Heart right ventricle (tissue), 16 donors: Measurements from ENCODE around the gene MAML2. TPM values are rescaled to one million over a fixed set of nuclear protein-coding genes. Genes with fewer than 3 reads are reported as not detected.

ENCODE experiments used
- ATAC-seq, 8 donors: fragments of 200-7000 bp; cut with Tn5 transposase; one replicate each; pipeline ENCODE4 v1.9.1; 2020; ENCODE audit warnings: mild to moderate bottlenecking in 8 of 8, moderate library complexity in 8 of 8, moderate number of reproducible peaks in 1 of 8
- DNase-seq, 2 donors: peaks; one replicate each; pipeline ENCODE4 v3.0.0-alpha.2; 2020
- H3K27ac ChIP-seq, 10 donors: fragments of 200-600 bp; sonication (generic) in 2 of 10; one replicate each; pipeline versions ENCODE4 v1.5.0 to v1.8.0; 2020 to 2022; ENCODE audit warnings: mild to moderate bottlenecking in 3 of 10
- H3K27me3 ChIP-seq, 7 donors: fragments of 200-600 bp; one replicate each; pipeline ENCODE4 v1.8.0; 2021 to 2022; ENCODE audit warnings: mild to moderate bottlenecking in 2 of 7
- H3K36me3 ChIP-seq, 9 donors: fragments of 200-600 bp; sonication (generic) in 1 of 9; one replicate each; pipeline versions ENCODE4 v1.5.0 to v1.8.0; 2020 to 2022; ENCODE audit warnings: mild to moderate bottlenecking in 2 of 9
- H3K4me1 ChIP-seq, 9 donors: fragments of 200-600 bp; sonication (generic) in 1 of 9; one replicate each; pipeline versions ENCODE4 v1.5.0 to v1.8.0; 2020 to 2022; ENCODE audit warnings: mild to moderate bottlenecking in 4 of 9
- H3K4me3 ChIP-seq, 10 donors: fragments of 200-600 bp; sonication (generic) in 2 of 10; one replicate each; pipeline versions ENCODE4 v1.5.0 to v1.8.0; 2020 to 2022; ENCODE audit warnings: mild to moderate bottlenecking in 7 of 10, moderate library complexity in 2 of 10
- H3K9me3 ChIP-seq, 11 donors: fragments of 200-600 bp in 10 of 11; sonication (generic) in 2 of 11; one replicate each; pipeline versions ENCODE4 v1.5.0 to v1.8.0; 2013 to 2022; ENCODE audit warnings: mild to moderate bottlenecking in 2 of 11, control low read depth in 1 of 11, moderate library complexity in 1 of 11
- WGBS, 2 donors: extraction: QIAGEN DNeasy Blood & Tissue Kit; methylation state at CpG; one replicate each; pipeline ENCODE4 v1.1.7; 2013; ENCODE audit warnings: inconsistent platforms in 1 of 2; 5-methylcytosine and 5-hydroxymethylcytosine counted together
- intact Hi-C, 10 donors: fragments of 100-400 bp; cut with DNase I; formaldehyde crosslinking; loops; one replicate each; pipeline versions ENCODE4 v1.11.1 to v1.14.2; 2022
- polyA plus RNA-seq, 2 donors: library from polyadenylated mRNA; stranded (reverse); fragments of 200-250 nt; gene quantifications; one replicate each; pipeline ENCODE4 v1.2.3, GENCODE V29; 2013
- total RNA-seq, 10 donors: library from RNA; stranded (reverse); fragmentation: NEBNext Ultra II Directional in 3 of 10; extraction: Animal tissue kit (Norgen Biotek cat#: 25700) in 3 of 10; gene quantifications; one replicate each; pipeline versions ENCODE4 v1.2.1 to v1.2.4, GENCODE V29; 2021 to 2023
- TF ChIP-seq, protein P1 (sequence below), 9 donors: fragments of 200-600 bp; sonication (generic) in 2 of 9; IDR thresholded peaks; one replicate each; pipeline versions ENCODE4 v1.5.0 to v1.8.0; 2021 to 2022; ENCODE audit warnings: antibody characterized with exemption in 9 of 9, mild to moderate bottlenecking in 5 of 9, moderate library complexity in 1 of 9
- donor health status: Arrhythmogenic right ventricular cardiomyopathy.
- donor health status: ischemic (EF 13 %, LVEDD 7.1; RV severe dilation, severe dysfunction).
- donor health status: healthy with polysubstance abuse.
- donor health status: DM: no; HTN: yes; CAD: no.
- donor health status: DM: no; HTN: no; CAD: no.
- donor health status: ischemic (EF 25% LVEDD 6.9; RV normal size, moderate dysfunction).
- donor health status: ischemic (EF 25% LVEDD 5.7; RV mildly dilated, moderate dysfunction).
- donor health status: healthy.
- donor health status: DM: yes; HTN: yes; CAD: no.
- donor health status: Ischemic cardiomyopathy.
- donor health status: ischemic (EF 35%, LVEDD 5.7; RV mildly dilated, moderate dysfunction).
- donor health status: nonischemic (EF 11% LVEDD 7.7; RV severe dilation, severe dysfunction).
- donor health status: DM: yes; HTN: yes; CAD: no.
- donor health status: PGD.
- donor health status: ischemic (EF 29% LVEDD 5.4; RV normal size, mild dysfunction).
- donor health status: nonischemic (EF 23%, LVEDD 6.1; RV moderate dilation, normal function).

MAML2 gene
- total and polyA plus RNA-seq, 12 donors: 1.3 to 6.1 (median 4.1) TPM

DNA sequence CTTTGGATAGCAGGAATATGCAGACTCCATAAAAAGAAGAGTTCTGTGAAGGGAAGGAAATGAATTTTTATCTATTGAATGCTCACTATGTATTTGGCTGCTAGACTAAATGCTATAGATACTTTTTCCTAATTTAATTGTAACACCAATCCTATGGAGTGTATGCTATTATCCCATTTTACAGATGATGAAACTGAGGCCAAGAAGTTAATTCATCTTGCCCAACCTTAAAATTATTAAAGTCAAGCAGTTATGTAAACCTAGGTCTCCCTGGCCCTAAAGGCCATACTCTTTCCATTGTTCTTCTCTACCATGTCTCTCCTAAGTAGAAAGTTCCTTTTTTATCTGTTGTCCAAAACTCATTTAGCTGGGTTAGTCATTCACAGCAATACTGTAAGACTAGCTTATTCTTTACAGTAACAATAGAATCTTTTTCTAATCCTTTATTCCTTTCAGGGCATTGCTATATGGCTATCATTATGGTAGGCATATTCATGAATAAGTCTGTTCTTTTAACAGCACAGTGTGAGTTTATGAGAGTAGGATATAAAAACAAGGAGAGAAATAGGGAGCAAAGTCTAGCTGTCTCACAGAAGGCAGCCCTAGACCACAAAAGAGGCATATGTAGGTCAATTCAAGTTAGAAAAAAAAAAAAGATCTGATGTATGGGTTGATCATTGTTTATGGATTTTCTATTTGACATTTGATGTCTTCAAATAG is 50.5 kb downstream of the MAML2 start:
- H3K27me3 ChIP-seq: no peaks in the 10 kb centered on the region
- peak overlapping the region in 2 of 10 donors; percentile 52 to 64 for H3K27ac ChIP-seq
- peaks cover 0 to 34% (median 22%) of the 10 kb centered on the region in 9 donors for H3K4me1 ChIP-seq
- DNase-seq: no peak
- peaks cover 0 to 4% (median 0%) of the 10 kb centered on the region in 9 donors for H3K36me3 ChIP-seq
- H3K4me3 ChIP-seq: no peak overlapping the region
- intact Hi-C loops: loop anchor here in 2 of 10 donors (1.0 to 5.0 kb wide), 2 partner anchors 26 to 40 kb away; no protein-coding TSS in a partner anchor
- no peaks in the 10 kb centered on the region for H3K9me3 ChIP-seq
- TF ChIP-seq, protein P1, sequence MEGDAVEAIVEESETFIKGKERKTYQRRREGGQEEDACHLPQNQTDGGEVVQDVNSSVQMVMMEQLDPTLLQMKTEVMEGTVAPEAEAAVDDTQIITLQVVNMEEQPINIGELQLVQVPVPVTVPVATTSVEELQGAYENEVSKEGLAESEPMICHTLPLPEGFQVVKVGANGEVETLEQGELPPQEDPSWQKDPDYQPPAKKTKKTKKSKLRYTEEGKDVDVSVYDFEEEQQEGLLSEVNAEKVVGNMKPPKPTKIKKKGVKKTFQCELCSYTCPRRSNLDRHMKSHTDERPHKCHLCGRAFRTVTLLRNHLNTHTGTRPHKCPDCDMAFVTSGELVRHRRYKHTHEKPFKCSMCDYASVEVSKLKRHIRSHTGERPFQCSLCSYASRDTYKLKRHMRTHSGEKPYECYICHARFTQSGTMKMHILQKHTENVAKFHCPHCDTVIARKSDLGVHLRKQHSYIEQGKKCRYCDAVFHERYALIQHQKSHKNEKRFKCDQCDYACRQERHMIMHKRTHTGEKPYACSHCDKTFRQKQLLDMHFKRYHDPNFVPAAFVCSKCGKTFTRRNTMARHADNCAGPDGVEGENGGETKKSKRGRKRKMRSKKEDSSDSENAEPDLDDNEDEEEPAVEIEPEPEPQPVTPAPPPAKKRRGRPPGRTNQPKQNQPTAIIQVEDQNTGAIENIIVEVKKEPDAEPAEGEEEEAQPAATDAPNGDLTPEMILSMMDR (IDR thresholded peaks at IDR 0.05): no peak
- no peak for ATAC-seq

DNA sequence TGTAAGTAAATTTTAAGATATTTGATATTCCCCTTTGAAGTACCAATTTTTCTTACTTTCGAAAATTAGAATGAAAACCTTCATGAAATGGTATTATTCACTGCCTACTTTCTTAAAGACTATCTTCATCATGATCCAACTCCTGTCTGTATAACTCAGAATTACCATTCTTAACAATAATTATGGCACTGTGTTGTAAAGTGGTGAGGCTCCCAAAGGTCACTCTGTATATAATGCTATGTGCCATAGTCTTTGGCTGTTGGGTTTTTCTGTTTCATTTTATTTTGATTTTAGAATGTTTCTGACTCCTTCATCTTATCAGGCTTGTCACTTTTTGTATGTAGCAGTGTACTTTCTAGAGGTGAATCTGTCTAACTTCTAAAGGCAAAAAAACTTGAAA is 52.4 kb downstream of the MAML2 start:
- intact Hi-C loops: loop anchor here in 1 of 10 donors (5.0 kb wide), 1 partner anchor 42 kb away; no protein-coding TSS in a partner anchor
- no peak overlapping the region for H3K27ac ChIP-seq
- 97 to 98% methylated on average over 1 of the region's 1 CpG for WGBS, 2 donors
- no peak overlapping the region for H3K4me3 ChIP-seq
- H3K9me3 ChIP-seq: peaks cover 0 to 5% (median 0%) of the 10 kb centered on the region in 11 donors
- no peak for ATAC-seq
- no peak for DNase-seq
- H3K36me3 ChIP-seq: no peaks in the 10 kb centered on the region
- H3K4me1 ChIP-seq: peaks cover 0 to 34% (median 22%) of the 10 kb centered on the region in 9 donors
- no peaks in the 10 kb centered on the region for H3K27me3 ChIP-seq
- TF ChIP-seq, protein P1 (IDR thresholded peaks at IDR 0.05): no peak

DNA sequence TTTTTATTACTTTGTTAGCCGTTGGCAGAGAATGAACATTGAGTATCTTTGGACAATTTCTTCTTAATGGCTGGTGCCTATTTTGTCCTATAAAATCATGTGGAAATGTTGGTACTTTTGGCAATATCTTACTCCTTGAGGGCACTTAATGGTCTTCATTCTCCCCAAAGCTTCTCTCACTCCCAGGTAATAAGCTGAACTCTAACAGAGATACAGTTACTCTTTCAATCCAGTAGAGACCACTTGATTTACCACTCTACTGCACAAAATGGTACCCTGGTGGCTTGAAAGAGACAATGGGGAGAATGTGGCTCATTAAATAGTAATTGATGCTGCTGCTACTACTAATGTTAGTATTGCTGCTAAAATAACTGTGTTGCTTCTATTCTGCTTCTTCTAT is 53.0 kb downstream of the MAML2 start:
- Histone ChIP-seq H3K27ac (no peak overlapping the region), H3K4me3 (no peak overlapping the region), H3K36me3 (no peaks in the 10 kb centered on the region), H3K4me1 (peaks cover 0 to 29% (median 22%) of the 10 kb centered on the region in 9 donors), H3K9me3 (peaks cover 0 to 5% (median 0%) of the 10 kb centered on the region in 11 donors), H3K27me3 (no peaks in the 10 kb centered on the region)
- WGBS, 2 donors: 47 to 90% methylated on average over 1 of the region's 1 CpG
- ATAC-seq: no peak
- no peak for DNase-seq
- TF ChIP-seq, protein P1 (IDR thresholded peaks at IDR 0.05): no peak
- intact Hi-C loops: loop anchor here in 1 of 10 donors (5.0 kb wide), 1 partner anchor 42 kb away; no protein-coding TSS in a partner anchor

DNA sequence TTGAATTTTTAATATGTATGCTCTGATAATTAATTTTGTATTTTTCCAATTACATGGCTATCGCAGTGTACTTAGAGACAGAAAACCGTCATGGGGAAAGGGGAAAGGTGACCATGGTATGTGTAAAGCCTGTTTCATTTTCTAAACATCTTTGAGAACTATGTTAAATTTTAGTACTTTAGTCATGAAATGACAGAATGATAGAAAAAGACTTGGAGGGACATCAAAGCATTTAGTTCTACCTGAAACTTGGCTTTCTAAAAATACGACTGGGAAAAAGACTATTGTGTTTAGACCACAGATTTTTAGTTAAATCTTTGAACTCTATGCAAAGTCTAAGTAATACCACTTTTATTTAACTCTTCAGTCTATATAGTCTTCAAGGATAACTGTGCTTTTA is 54.1 kb downstream of the MAML2 start:
- Histone ChIP-seq H3K4me1 (peaks cover 0 to 18% (median 14%) of the 10 kb centered on the region in 9 donors), H3K36me3 (no peaks in the 10 kb centered on the region), H3K4me3 (no peak overlapping the region), H3K27me3 (no peaks in the 10 kb centered on the region), H3K27ac (no peak overlapping the region), H3K9me3 (peaks cover 0 to 5% (median 0%) of the 10 kb centered on the region in 11 donors)
- TF ChIP-seq, protein P1 (IDR thresholded peaks at IDR 0.05): no peak
- DNase-seq (no peak), ATAC-seq (no peak)
- intact Hi-C loops: no loop called here
- 94 to 96% methylated on average over 3 of the region's 3 CpGs for WGBS, 2 donors
